ENCODE data around the gene SLC39A11. TPM values are rescaled to one million over a fixed set of nuclear protein-coding genes. Genes with fewer than 3 reads are reported as not detected.

Gene SLC39A11, protein sequence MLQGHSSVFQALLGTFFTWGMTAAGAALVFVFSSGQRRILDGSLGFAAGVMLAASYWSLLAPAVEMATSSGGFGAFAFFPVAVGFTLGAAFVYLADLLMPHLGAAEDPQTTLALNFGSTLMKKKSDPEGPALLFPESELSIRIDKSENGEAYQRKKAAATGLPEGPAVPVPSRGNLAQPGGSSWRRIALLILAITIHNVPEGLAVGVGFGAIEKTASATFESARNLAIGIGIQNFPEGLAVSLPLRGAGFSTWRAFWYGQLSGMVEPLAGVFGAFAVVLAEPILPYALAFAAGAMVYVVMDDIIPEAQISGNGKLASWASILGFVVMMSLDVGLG
- 13.1 and 15.7 TPM in 2 replicates for total RNA-seq

DNA sequence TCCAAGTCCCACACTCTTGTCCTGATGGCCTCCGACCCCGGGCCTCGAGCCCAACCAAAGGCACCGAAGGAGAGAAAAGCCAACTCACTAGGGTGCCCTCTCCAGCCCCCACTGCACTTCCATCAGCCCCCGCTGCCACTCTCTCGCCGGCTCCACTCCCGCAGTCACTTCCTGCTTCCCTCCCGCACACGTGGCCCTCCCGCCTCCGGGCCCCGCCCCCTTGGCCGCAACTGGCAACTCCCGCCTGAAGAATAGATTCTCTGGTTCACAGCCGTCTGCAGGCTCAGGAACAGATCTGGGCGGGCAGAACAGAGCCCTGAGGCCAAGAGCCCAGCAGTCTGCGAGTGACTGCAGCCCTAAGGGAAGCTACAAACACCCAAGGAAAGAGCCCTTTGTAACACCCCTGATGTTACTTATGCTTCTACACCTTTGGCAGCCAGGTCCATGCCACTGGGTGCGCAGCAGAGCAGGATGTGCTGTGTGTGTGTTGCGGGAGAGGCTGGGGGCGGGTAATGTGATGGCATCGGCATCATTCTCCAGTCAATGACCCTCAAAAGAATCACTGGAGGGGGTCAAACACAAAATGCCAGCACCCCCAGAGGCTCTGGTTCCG is at the start of gene SLC39A11:
SLC39A11 (minus strand) TSS at position 166 of the 613 bp plus-strand sequence. CDS start 3,924 bp downstream, outside the sequence.

Other genes starting within 250 kb of the SLC39A11 start
- gene SSTR2, start 72.3 kb upstream of the SLC39A11 start, total RNA-seq: not detected in 2 replicates
- gene COG1, start 100.4 kb upstream of the SLC39A11 start, total RNA-seq: 15.1 and 17.5 TPM in 2 replicates
- not detected in 2 replicates for gene CPSF4L, start 169.2 kb upstream of the SLC39A11 start, total RNA-seq
- 37.0 and 58.9 TPM in 2 replicates for gene CDC42EP4, start 219.3 kb upstream of the SLC39A11 start, total RNA-seq